Stimulated activated CD4-positive, alpha-beta T cell treated with anti-CD3 and anti-CD28 coated beads, Interleukin-12 subunit alpha, Interleukin-12 subunit beta, amount 100 ng/mL, for 48 hours (primary cell): ENCODE measurements around the gene CSH2.
A peak's percentile ranks its signal among the peaks of the same experiment; 100 is the strongest.
"Not testable (repeated sequence)": the region's sequence is repeated elsewhere in the genome, so short reads cannot be mapped to it uniquely, and the experiment has no call there.

Experiments
- DNase-seq, 3 donors: peaks; one replicate each; pipeline ENCODE4 v3.0.0-alpha.2; 2020; ENCODE audit warnings: low read depth in 2 of 3, low spot score in 1 of 3

CSH2 gene

GRCh38 chr17:63873577-63873976 is at the start of gene CSH2:
Gene CSH2 (minus strand): TSS chr17:63873677. CDS start chr17:63873614, 63 bp downstream.
- DNase-seq, result not testable (repeated sequence)

- DNase-seq, result not testable (repeated sequence)
Measured at GRCh38 chr17:63922402-63922801, 48.9 kb upstream of the CSH2 start.

GRCh38 chr17:63920779-63921178 is 47.3 kb upstream of the CSH2 start:
- not testable (repeated sequence) for DNase-seq

GRCh38 chr17:63920050-63920449 is 46.6 kb upstream of the CSH2 start:
- DNase-seq, result not testable (repeated sequence)

- DNase-seq, result peak; percentile 53 to 85 (median 55)
Measured at GRCh38 chr17:63919311-63919723, 45.8 kb upstream of the CSH2 start.

- not testable (repeated sequence) for DNase-seq
Measured at GRCh38 chr17:63918789-63919305, 45.4 kb upstream of the CSH2 start, which contains the start of gene GH1. Gene GH1 (minus strand): TSS chr17:63918839. CDS start chr17:63918776, 63 bp downstream.

GRCh38 chr17:63918305-63918704 is 44.8 kb upstream of the CSH2 start:
- no peak for DNase-seq

GRCh38 chr17:63917646-63918045 is 44.2 kb upstream of the CSH2 start:
- no peak for DNase-seq

- DNase-seq, result not testable (repeated sequence)
Measured at GRCh38 chr17:63917206-63917605, 43.7 kb upstream of the CSH2 start.

- no peak for DNase-seq
Measured at GRCh38 chr17:63916566-63917185, 43.2 kb upstream of the CSH2 start.

GRCh38 chr17:63915753-63916152 is 42.3 kb upstream of the CSH2 start:
- not testable (repeated sequence) for DNase-seq

GRCh38 chr17:63914471-63914870 is 41.0 kb upstream of the CSH2 start:
- DNase-seq, result no peak

GRCh38 chr17:63911657-63912100 is 38.2 kb upstream of the CSH2 start:
- peak; percentile 42 to 74 (median 44) for DNase-seq

- DNase-seq, result no peak
Measured at GRCh38 chr17:63911041-63911635, 37.7 kb upstream of the CSH2 start, which contains the start of gene CSHL1. Gene CSHL1 (minus strand): TSS chr17:63911258. CDS start chr17:63911196, 62 bp downstream.

- DNase-seq, result no peak
Measured at GRCh38 chr17:63910096-63910495, 36.6 kb upstream of the CSH2 start.

- DNase-seq, result not testable (repeated sequence)
Measured at GRCh38 chr17:63909586-63909985, 36.1 kb upstream of the CSH2 start.

- DNase-seq, result not testable (repeated sequence)
Measured at GRCh38 chr17:63907161-63907778, 33.8 kb upstream of the CSH2 start.

GRCh38 chr17:63904796-63905195 is 31.3 kb upstream of the CSH2 start:
- not testable (repeated sequence) for DNase-seq

GRCh38 chr17:63903787-63904201 is 30.3 kb upstream of the CSH2 start:
- DNase-seq, result peak in 1 of 3 donors; percentile 53

GRCh38 chr17:63901971-63902370 is 28.5 kb upstream of the CSH2 start:
- not testable (repeated sequence) for DNase-seq

- peak; percentile 11 to 59 (median 20) for DNase-seq
Measured at GRCh38 chr17:63898899-63899798, 25.7 kb upstream of the CSH2 start.
